Thoracic aorta (tissue), 2 donors: ENCODE results near the gene PRMT9. TPM values are rescaled to one million over a fixed set of nuclear protein-coding genes. Genes with fewer than 3 reads are reported as not detected.
A peak's percentile ranks its signal among the peaks of the same experiment; 100 is the strongest.

Experiments
- ATAC-seq: fragments of 150-250 bp; one replicate; pipeline ENCODE4 v1.8.0; 2017; ENCODE audit warnings: low read depth; ENCODE audit not compliant: insufficient number of reproducible peaks, low FRiP score
- DNase-seq: peaks from one replicate; pipeline ENCODE4 v3.0.0-alpha.2; 2020; ENCODE audit warnings: low spot score
- H3K27ac ChIP-seq, 2 donors: fragments of 200-600 bp; sonication (generic); 1 replicate in 1 of 2; 2 replicates in 1 of 2; pipeline ENCODE4 v1.5.1; 2016; ENCODE audit warnings: mild to moderate bottlenecking in 2 of 2, moderate library complexity in 2 of 2
- H3K27me3 ChIP-seq: fragments of 200-600 bp; sonication (generic); replicated peaks from 2 replicates; pipeline ENCODE4 v1.6.0; 2016; ENCODE audit warnings: mild to moderate bottlenecking; ENCODE audit not compliant: insufficient read depth
- H3K36me3 ChIP-seq: fragments of 200-600 bp; sonication (generic); one replicate; pipeline ENCODE4 v1.5.1; 2016
- H3K4me1 ChIP-seq, 2 donors: fragments of 200-600 bp; sonication (generic); 1 replicate in 1 of 2; 2 replicates in 1 of 2; pipeline versions ENCODE4 v1.5.1 to v1.6.0; 2016; ENCODE audit warnings: low read depth in 2 of 2, mild to moderate bottlenecking in 1 of 2; ENCODE audit not compliant: control insufficient read depth in 1 of 2
- H3K4me3 ChIP-seq: fragments of 200-600 bp; sonication (generic); 2 replicates; pipeline ENCODE4 v1.5.1; 2016; ENCODE audit warnings: mild to moderate bottlenecking
- H3K9me3 ChIP-seq: fragments of 200-600 bp; sonication (generic); 2 replicates; pipeline ENCODE4 v1.5.1; 2016
- total RNA-seq, 2 donors: library from RNA; depleted of rRNA; stranded (reverse); fragments of >200 nt; gene quantifications; one replicate each; pipeline versions ENCODE4 v1.1.0 to v1.2.3, GENCODE V29; 2016
- TF ChIP-seq, protein P1 (sequence below): fragments of 200-600 bp; sonication (generic); IDR thresholded peaks from one replicate; pipeline ENCODE4 v1.5.1; 2019; ENCODE audit warnings: antibody characterized with exemption

The PRMT9 gene
- total RNA-seq, 2 donors from 2014 or later, result 3.5 to 11.9 TPM

- peaks cover 6 to 9% of the 10 kb centered on the region in 2 donors for H3K4me1 ChIP-seq
- H3K27me3 ChIP-seq, result no peaks in the 10 kb centered on the region
- peak overlapping the region in 1 of 2 donors; percentile 52 for H3K27ac ChIP-seq
- TF ChIP-seq, protein P1, sequence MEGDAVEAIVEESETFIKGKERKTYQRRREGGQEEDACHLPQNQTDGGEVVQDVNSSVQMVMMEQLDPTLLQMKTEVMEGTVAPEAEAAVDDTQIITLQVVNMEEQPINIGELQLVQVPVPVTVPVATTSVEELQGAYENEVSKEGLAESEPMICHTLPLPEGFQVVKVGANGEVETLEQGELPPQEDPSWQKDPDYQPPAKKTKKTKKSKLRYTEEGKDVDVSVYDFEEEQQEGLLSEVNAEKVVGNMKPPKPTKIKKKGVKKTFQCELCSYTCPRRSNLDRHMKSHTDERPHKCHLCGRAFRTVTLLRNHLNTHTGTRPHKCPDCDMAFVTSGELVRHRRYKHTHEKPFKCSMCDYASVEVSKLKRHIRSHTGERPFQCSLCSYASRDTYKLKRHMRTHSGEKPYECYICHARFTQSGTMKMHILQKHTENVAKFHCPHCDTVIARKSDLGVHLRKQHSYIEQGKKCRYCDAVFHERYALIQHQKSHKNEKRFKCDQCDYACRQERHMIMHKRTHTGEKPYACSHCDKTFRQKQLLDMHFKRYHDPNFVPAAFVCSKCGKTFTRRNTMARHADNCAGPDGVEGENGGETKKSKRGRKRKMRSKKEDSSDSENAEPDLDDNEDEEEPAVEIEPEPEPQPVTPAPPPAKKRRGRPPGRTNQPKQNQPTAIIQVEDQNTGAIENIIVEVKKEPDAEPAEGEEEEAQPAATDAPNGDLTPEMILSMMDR, result no peak
- H3K36me3 ChIP-seq, result no peaks in the 10 kb centered on the region
- no peak for ATAC-seq
- DNase-seq, result no peak
- peak overlapping the region; percentile 42 for H3K4me3 ChIP-seq
- H3K9me3 ChIP-seq, result no peaks in the 10 kb centered on the region
Observed at GRCh38 chr4:147714575-147715401, 30.8 kb upstream of the PRMT9 start.

DNA sequence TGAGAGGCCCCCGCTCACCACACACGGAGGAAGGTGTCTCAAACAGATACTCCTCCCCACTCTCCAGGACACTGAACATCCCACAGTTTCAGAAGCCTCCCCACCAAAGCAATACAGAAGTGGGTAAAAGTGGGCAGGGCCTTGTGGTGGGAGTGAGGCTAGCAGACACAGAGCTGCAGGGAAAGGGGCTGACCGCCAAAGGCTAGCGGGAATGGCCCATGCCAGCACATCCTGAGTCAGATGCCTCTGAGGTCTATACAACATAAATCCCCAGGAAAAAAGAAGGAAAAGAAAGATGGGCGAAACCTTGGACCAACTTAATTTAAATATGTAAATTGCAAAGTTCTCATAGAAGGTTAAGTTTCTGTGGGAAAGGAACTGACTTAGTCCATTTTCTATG lies 26.0 kb upstream of the PRMT9 start:
- DNase-seq (no peak), ATAC-seq (no peak)
- Histone ChIP-seq H3K9me3 (no peaks in the 10 kb centered on the region), H3K4me1 (peaks cover 9 to 10% of the 10 kb centered on the region in 2 donors), H3K4me3 (no peak overlapping the region), H3K27ac (no peak overlapping the region), H3K36me3 (no peaks in the 10 kb centered on the region), H3K27me3 (no peaks in the 10 kb centered on the region)
- TF ChIP-seq, protein P1, result no peak

DNA sequence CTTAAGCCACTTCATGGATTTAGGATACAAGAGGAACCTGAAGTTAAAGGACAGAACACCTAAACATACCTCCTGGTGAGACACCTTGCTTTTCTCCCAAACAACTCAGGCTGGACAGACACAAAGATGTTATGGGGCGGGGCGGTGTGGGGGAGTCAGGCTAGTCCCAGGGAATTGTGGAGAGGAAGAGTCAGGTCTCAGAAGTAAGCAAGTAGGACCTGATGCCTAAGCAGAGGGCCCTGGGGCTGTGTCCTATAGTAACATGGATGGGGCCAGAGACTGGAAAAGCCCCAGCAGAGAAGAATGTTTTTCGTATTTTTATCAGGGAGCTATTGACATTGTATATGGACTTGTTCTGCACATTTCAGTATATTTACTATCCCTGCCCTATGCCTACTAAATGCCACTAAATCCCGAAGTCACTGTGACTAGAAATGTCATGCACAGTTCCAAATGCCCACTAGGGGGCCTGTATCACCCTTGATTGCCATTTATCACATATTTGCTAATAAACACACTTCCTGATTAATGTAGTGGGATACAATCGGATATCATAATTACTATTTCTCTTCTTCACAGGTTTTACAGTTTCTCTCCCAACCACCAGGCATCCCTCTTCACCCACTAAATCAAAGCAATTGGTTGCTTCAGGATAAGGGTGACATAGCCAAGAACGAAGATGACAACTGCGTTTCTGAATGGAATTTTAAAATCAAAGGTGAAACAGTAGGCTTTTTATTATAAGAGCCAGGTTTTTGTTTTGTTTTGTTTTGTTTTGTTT lies 24.1 kb upstream of the PRMT9 start:
- H3K27me3 ChIP-seq, result no peaks in the 10 kb centered on the region
- no peak overlapping the region for H3K27ac ChIP-seq
- DNase-seq (no peak), ATAC-seq (peak; percentile 28)
- peak overlapping the region; percentile 36 for H3K4me3 ChIP-seq
- H3K4me1 ChIP-seq, result peaks cover 0 to 3% of the 10 kb centered on the region in 2 donors
- H3K36me3 ChIP-seq, result no peaks in the 10 kb centered on the region
- TF ChIP-seq, protein P1, result peak; percentile 88
- no peaks in the 10 kb centered on the region for H3K9me3 ChIP-seq

GRCh38 chr4:147704846-147705245 lies 20.9 kb upstream of the PRMT9 start:
- no peak overlapping the region for H3K27ac ChIP-seq
- ATAC-seq (no peak), DNase-seq (no peak)
- no peaks in the 10 kb centered on the region for H3K36me3 ChIP-seq
- TF ChIP-seq, protein P1, result no peak
- peaks cover 0 to 3% of the 10 kb centered on the region in 2 donors for H3K4me1 ChIP-seq
- H3K9me3 ChIP-seq, result peaks cover 5% of the 10 kb centered on the region
- H3K27me3 ChIP-seq, result no peaks in the 10 kb centered on the region
- H3K4me3 ChIP-seq, result no peak overlapping the region

DNA sequence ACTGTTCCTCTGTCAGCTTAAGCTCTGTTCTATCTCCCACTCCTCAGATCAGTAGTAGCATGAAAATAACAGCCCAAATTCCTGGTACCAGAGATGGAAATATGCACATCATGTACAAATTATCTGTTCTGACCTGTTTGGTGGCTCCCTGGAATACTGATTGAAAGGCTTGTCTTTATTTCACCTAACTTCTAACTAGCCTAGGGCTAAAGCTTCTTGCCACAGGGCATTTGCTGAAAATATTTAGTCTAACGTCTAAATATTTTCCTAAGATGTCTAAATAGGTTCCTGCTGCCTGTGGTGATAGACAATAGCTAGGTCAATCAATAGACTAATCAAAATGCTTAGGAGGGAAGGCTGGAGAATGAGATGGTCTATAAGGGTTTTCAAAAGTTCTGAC lies 12.9 kb upstream of the PRMT9 start:
- no peaks in the 10 kb centered on the region for H3K36me3 ChIP-seq
- DNase-seq (no peak), ATAC-seq (no peak)
- H3K4me3 ChIP-seq, result no peak overlapping the region
- no peaks in the 10 kb centered on the region for H3K4me1 ChIP-seq
- no peak overlapping the region for H3K27ac ChIP-seq
- TF ChIP-seq, protein P1, result no peak
- H3K9me3 ChIP-seq, result peaks cover 5% of the 10 kb centered on the region
- no peaks in the 10 kb centered on the region for H3K27me3 ChIP-seq
